T-helper 17 cell (primary cell): Measurements from ENCODE around the gene SNRPD1. TPM values are rescaled to one million over a fixed set of nuclear protein-coding genes. Genes with fewer than 3 reads are reported as not detected.

Source experiments
- total RNA-seq, 4 donors: library from RNA in 2 of 4; stranded (reverse) in 2 of 4; gene quantifications; one replicate each; pipeline ENCODE4 v1.2.3 and lab custom pipeline; 2022 to 2026

The SNRPD1 gene
- total RNA-seq, 2 donors from 2014 or later = 23.1 to 29.9 TPM

Other genes with a start within 250 kb of the SNRPD1 start
- gene ESCO1, start 11.6 kb upstream of the SNRPD1 start, total RNA-seq = 10 to 100 TPM; 32.5 to 37.7 TPM
- gene ABHD3, start 92.5 kb downstream of the SNRPD1 start, total RNA-seq = 10 to 100 TPM; 38.6 to 39.3 TPM
- 10 to 100 TPM; 39.0 to 45.1 TPM for gene MIB1, start 128.5 kb downstream of the SNRPD1 start, total RNA-seq